ENCODE data around the gene INHBA.

INHBA gene

DNA sequence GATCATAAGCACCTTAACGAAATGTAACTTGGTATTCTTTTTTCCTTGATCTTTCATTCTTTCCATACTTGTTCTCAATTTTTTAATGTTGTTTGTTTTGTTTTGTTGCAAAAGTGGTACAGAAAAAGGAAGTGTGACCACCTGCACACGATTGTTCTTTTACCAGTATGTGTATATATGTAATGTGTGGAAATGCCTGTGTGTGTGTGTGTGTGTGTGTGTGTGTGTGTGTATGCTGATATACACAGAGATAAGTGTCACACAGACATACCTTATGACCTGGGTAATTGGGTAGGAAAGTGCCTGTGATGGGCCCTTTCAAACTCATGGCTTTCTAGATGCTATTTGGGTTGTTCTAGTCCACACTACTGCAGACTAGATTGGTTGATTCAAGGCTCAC is 14.0 kb downstream of the INHBA start:
- no peak for DNase-seq (ENCODE audit: low spot score)

DNA sequence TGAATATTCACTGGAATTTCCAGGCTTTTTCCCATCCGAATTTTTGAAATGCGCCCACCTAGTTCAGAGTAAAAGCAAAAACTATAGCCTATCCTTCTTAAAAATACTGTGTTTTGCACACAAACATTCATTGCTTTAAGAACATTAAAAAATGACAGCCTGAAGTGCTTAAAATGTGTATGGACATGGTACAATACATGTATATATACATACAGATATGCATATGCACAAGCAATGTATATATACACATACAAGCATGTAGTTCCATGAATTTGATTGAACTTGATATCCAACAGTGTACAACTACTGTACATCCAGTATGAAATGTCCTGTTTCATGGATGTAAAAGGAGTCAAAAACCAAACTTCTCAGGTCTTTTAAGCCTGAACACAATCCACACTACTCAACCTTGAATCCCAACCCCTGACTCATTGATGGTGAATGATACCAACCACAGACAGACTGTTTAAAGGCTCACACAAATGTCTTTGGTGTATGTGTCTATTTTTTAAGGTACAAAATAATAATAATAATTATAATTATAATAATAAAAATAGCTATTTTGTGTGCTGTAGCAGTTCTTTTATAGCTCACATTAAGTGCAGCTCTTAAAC is 14.8 kb downstream of the INHBA start:
- no peak for DNase-seq (ENCODE audit: low spot score)

DNA sequence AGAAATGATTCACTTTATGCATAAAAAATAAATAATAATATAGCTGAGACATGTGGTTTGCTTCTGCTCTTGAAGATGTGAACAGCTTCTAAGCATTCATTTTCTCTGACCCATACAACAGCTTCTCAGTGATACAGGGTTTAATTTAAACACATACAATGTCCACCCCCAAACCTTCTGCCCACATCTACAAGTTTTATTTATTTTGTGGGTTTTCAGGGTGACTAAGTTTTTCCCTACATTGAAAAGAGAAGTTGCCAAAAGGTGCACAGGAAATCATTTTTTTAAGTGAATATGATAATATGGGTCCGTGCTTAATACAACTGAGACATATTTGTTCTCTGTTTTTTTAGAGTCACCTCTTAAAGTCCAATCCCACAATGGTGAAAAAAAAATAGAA is 17.2 kb downstream of the INHBA start:
- DNase-seq (ENCODE audit: low spot score) = no peak

DNA sequence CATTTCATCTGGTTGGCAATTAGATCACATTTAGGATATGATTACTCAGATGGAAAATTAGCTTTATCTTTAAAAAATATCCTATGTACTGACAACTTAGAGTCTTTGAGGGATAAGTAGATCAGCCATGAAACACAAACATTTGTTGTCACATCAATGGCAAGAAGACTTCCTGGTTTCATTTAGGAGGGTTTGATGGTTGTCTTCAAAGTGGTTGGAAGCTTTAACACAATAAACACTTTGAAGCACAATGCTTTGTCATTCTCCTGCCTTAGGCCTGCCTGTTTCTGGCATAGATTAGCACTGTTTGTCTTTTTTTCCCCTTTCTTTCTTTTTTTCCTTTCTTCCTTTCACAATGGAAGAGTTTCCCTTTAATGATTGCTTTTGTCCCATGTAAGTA is 20.5 kb downstream of the INHBA start:
- DNase-seq (ENCODE audit: low spot score) = no peak

DNA sequence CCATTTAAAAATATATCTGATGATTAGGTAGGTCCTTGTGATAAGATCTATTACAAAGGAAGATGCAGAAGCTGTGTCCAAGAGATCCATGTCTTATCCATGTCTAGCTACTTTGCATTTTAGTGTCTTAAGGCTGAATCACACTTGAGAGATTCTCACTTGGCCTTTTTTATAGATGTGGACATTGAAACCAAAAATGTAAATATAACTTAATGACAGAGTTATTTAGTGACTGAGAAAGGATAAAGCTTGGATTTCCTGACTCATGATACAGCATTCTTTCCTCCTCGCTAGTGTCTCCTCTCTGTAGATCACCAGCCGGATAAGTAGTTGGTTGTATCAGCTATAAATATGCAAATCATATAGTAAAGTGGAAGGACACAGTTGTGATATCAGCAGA is 23.3 kb downstream of the INHBA start:
- DNase-seq (ENCODE audit: low spot score) = no peak

DNA sequence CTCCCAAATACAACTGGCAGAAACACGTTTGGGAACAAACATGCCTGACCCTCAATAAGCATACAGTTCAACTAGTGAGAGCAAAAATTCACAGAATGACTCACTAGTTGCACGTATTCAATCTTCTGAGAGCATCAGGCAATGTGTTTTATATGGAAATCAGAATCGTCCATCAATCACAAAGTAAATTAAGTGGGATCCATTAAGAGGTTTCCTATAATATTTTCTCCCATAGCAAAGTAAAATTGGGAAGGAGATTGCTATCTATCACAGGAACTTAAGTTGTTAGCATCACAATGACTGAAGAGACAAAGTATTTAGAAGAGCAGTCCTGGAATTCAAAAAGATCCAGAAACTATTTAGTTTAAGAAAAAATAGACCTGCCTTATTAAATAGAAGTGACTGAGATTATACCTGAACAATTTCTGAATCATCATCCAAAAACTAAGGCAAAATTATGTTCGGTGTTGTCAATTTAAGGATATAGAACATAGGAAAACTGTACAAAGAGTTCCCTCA is 28.3 kb downstream of the INHBA start:
- no peak for DNase-seq (ENCODE audit: low spot score)

DNA sequence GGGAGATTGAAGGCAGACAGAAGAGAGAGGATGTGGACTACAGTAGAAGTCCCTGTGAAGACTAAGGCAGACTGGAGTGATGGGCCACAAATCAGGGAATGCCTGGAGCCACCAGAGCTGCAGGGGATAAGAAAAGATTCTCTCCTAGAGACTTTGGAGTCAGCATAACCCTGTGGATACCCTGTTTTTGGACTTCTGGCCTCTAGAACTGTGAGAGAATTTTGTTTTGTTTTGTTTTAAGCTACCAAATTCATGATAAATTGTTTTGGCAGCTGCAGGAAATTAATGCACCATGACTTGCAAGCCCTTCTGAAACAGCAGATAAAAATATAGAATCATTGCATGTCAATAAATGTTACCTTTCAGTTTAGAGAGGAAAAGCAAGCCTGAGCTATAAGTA is 41.3 kb downstream of the INHBA start:
- DNase-seq (ENCODE audit: low spot score) = no peak

DNA sequence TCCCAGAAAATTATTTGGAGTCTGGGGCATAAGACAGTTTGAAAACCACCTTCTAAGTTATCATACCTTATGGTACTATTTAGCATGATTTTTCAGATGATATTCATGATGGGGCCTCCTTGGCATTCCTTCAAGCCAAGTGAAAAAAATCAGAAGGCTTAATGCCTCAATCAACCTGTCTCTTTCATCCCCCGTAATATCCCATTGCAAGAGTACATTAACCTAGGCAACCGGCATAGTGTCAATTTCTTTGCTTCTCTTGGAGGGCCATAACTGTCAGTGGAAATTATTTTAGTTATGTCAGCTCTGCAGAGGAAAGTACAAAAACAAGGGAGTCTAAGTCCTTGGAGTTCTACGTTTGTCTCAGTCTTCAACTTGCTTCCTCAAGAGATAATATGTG is 43.4 kb downstream of the INHBA start:
- no peak for DNase-seq (ENCODE audit: low spot score)

DNA sequence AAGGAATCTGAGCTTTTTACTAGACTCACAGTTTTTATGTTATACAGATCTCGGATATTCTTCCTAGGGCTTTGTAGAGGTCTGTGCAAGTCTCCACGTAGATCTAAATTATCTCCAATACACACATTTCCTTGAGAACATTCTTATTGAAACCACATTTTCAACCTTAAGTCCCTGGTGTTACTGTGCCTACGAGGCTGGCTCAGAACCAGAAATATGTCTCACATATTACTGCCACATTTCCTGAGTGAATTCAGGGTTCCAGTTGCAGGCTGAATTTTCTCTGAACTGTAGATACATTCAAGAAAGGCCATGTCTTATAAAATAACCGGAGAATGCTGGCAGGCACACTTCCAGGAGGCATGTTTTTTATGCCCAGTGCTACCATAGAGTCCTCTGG is 46.5 kb downstream of the INHBA start:
- DNase-seq (ENCODE audit: low spot score) = no peak

DNA sequence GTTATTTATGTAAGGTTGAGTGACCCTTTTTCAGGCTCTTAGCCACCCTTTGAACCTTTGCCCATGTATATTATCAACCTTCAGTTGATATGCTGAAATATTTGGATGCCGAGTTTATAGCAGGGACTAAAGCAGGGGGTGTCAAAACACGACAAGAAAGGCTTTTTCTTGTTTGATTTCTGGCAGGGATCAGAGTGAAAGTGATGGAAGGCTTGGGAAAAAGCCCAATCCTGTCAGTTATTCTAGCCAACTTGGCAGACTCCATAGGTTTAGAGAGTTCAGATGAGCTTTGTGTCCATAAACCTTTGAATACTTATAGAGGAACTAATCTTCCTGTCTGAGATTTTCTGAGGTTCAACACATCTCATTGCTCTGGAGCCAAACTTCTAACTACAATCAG is 47.5 kb downstream of the INHBA start:
- DNase-seq (ENCODE audit: low spot score) = peak; percentile 5

DNA sequence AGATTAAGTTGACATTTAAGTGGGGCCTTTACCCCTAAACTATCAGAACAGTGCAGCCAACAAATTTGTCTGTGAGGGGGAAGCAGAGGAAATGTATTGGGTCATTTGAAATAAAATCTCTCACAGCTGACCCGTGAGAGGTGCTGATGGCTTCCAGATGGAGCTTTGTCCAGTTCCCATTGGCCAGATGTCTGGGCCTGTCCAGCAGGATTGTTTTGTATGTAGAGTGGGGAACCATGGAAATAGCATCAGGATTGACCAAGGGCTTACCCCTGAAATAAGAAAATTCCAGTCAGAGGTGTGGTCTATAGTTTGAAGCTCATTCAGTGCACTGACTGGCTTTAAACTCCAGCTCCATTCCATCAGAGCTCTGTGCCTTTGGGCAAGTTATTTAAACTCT is 50.6 kb downstream of the INHBA start:
- DNase-seq (ENCODE audit: low spot score) = no peak

DNA sequence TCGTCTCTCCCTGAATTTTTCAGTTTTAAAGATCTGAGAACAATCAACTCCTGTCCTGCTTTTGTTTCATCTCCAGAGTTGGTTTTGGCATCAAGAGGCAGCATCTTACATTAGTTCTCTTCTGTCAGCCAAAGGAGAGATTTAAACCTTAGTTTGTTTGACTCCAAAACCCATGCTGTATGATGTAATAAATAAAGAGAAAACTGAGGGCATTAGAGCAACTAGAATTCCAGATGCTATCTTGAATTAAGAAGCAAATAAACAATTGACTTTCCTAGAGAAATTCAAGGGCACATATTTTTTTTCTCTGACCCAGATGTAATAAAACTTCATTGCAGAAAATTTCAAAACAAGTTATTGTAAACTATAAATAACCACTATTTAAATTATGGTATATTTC is 54.4 kb downstream of the INHBA start:
- no peak for DNase-seq (ENCODE audit: low spot score)

DNA sequence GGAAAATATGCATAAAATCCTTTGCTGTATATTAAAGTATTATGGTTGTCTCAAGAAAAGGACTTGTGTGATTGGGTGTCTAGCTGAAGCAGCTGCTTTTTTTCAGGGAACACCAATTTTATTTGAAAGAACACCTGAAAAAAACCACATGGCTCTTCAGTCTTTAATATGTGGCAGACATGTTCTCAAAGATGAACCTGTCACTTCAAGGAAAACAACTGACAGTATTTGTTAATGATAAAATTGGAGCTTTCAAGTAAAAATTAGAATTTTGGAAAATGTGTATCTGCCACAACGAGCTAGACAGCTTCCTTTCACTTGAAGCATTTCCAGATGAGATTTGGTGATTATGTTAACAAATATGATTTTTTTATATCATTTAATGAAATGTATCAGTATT is 59.3 kb downstream of the INHBA start:
- DNase-seq (ENCODE audit: low spot score) = no peak

DNA sequence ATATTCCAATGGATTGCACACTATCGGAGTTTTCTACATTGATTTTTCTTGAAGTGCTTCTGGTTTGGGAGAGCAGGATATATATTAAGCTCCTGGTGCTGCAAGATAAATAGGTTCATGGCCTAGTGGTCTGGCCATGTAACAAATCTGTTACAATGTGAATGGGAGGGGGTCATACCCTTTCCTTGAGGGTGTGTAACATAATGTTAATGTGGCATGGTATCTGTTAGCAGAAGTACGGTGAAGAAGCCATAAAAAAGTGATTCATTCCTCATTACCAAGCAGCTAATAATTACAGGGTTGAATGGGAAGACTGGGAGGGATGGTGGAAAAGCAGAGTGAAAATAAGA is 61.2 kb downstream of the INHBA start:
- DNase-seq (ENCODE audit: low spot score) = no peak

DNA sequence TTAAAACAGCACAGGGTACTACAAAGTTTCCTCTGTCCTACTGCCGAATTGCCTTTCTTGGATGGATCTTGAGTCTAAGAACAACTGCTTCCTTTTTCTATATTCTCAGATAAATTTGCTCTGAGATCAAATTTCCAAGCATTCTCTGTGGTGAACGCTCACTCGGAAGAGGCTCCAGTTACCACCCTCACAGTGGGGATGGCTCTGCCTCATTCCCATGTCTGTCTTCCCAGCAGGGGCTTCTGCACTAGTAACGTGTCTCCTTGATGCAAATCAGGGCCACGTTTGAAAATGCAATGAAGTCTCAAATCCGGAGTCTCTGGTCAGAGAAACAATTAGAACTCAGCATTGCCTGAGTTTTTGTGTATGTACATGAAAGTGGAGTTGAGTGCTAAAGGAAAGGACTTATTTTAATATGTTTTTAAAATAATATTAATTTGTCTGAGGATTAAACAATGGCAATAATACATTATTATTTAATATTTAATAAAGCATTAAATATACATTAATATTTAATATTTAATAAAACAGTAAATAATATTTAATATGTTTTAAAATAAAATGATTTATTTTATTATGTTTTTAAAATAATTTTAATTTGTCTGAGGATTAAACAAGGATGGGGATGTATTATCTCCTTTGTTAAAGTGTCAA is 61.8 kb downstream of the INHBA start:
- no peak for DNase-seq (ENCODE audit: low spot score)

DNA sequence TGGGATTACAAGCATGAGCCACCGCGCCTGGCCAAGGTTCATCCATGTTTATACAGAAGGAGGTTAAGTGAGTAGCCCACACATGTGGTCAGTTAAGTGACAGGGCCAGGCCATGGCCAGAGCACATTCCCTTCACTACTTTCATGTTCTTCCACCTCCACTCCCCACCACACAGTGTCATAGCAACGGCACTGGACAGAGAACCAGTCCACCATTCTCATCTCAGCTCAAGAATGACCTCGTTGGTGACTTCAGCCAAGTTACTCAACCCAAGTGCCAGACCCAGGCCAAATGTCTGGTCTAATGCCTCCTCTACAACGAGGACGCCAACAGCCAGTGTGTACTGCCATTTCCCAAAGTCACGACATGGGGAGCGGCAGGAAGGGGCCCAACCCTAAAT is 62.4 kb downstream of the INHBA start:
- DNase-seq (ENCODE audit: low spot score) = no peak

DNA sequence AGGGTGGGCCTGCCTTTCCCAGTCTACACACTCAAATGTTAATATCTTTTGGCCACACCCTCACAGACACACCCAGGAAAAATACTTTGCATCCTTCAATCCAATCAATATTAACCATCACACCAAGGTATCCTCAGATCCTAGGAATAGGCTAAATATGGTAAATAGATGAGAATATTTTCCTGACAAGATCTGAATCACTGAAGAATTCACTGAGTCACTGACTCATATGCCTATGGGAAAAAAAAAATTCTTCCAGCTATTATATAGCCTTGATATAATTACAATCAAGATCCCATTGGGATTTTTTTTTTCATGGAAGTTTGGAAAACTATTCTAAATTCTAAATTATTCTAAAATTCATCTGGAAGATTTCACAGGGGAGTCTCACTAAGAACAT is 65.8 kb downstream of the INHBA start:
- DNase-seq (ENCODE audit: low spot score) = no peak
